GM13977 (cell line): Measurements from ENCODE around the gene TUBA3C.

Experiments used
- DNase-seq: peaks from one replicate; pipeline ENCODE4 v3.0.0; 2012; ENCODE audit warnings: low spot score
- CTCF ChIP-seq: IDR thresholded peaks from 2 replicates; pipeline ENCODE4 v1.5.1; 2012; ENCODE audit warnings: mild to moderate bottlenecking, control low read depth; ENCODE audit not compliant: insufficient read depth; ENCODE audit errors: extremely low read depth, missing control alignments
- in situ Hi-C: fragments of 300-500 bp; cut with MboI; formaldehyde crosslinking; loops from one replicate; pipeline ENCODE4 v1.12.0; 2022; ENCODE audit warnings: low sequenced_read_pairs, low pct_unique_long_range_greater_than_20kb, mixed read lengths, inconsistent platforms; ENCODE audit not compliant: unreplicated experiment

Gene TUBA3C

DNA sequence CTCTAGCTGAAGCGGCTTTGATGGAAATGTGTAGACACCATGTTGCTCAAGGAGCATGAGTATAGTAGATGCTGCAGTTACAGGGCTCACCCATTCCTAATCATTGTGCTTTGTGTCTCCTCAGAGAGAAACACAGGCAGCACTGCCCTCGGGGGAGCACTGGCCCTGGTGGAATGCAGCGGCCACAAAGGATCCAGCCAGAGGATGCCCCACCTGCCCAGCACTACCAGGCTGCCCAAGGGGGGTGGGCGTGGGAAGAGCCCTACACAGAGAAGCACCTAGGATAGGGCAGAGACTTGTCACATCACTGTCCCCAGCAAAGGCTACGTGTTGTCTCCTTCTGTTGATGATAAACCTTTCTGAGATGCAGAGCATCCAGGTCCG lies 9.0 kb downstream of the TUBA3C start:
- in situ Hi-C loops = no loop called here
- TF ChIP-seq CTCF = no peak
- DNase-seq = no peak

DNA sequence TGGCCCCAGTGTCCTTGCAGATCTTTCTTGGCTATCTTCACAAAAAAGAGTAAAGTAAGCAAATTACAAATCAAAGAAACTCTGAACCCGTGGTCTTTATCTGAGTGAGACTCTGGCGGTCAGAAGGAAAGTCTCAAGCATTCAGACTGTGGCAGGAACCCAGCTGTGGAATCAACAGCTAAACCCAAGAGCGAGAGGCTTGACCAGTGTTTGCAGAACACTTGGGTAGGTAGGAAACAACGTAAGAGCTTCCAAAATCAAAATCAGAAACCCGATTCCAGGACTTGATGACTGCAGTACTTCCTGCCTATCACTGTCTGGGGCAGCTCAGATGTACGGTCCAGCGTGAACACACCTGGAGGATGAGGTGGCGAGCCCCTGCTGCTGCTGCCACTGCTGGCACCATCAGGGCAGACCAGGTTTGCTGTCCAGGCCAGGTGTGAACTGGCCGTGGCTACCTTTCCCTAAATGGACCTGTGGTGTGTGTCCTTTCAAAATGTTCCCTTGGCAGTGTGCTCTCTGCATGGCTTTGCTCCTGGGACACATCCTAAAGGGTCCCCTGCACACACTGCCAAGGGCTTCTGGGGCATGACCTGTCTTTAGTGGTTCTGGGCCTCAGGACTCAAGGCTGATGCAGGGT lies 9.5 kb downstream of the TUBA3C start:
- TF ChIP-seq CTCF = no peak
- in situ Hi-C loops = no loop called here
- no peak for DNase-seq

DNA sequence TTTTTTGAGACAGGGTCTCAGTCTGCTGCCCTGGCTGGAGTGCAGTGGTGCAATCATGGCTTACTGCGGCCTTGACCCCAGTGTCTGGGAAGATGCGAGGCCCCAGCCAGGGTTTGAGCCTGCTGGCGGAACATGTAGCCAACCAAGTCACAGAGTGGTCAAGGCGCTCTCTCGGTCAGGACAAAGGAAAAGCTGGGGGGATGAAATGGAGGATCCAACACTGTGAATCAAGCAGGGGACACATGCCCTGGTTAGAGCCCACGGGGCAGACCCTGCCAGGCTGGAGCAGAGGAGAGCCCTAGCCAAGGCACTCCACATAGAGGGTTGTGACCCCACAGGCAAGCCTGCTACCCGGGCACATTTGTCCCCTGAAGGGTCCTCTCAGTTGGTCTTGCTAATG lies 10.1 kb downstream of the TUBA3C start:
- no peak for TF ChIP-seq CTCF
- in situ Hi-C loops = no loop called here
- DNase-seq = no peak

DNA sequence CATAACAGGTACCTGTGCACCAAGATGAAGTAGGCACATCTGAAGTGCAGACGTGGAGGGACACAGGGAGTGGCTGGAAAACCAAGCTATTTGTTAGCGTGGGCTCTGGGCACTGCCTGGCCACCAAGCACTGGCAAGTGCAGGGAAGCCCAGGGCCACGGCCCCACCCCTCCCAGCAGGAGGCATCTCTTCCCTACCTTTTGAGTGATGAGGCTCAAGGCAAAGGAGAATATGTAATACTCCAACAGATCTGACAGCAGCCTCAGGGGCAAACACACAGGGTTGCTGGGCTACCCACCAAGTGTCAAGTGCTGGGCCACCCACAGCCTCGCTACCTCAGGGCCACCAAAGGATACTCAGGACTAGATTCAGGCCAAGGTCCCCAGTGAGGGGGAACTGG lies 11.6 kb downstream of the TUBA3C start:
- in situ Hi-C loops = no loop called here
- no peak for DNase-seq

DNA sequence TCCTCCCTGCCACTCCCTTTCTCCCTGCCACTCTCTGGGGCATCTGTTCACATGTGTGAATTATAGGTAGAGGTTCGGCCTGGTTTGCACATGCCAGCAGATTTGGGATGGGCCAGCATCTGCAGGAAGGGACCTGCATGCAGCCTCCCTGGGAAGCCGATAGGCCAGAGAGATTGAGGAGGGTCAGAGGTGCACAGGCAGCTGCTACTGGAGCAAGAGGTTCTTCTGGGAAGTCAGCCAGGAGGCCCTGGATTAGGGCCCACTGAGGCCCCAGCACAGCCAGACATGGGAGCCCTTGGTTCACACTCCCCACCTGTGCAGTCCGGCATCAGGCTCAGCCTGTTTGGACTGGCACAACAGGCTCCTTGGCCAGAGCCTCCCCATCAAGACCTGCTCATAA lies 12.1 kb downstream of the TUBA3C start:
- in situ Hi-C loops = no loop called here
- no peak for DNase-seq
- no peak for TF ChIP-seq CTCF

More for the DNA sequence above, 11.6 kb downstream of the TUBA3C start:
- no peak for TF ChIP-seq CTCF

DNA sequence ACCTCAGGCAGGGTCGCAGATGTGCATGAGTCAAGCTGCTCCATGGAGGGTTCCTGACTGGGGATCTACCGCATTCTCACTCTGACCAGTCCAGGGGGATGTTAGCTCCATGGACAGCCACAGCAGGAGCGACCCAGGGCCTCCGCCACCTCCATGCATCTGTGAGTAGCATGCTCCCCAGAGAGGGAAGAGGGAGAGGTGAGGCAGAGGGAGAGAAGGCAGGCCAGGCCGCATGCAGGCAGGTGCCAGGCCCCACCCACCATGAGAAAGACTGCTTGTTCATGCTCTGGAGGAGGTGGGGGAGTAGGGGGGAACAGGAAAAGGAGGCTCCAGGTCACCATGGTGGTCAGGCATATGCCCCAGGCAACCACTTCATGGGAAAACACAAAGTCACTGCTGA lies 20.3 kb downstream of the TUBA3C start:
- in situ Hi-C loops = no loop called here
- no peak for DNase-seq
- TF ChIP-seq CTCF = no peak
